ENCODE measurements around the gene TEAD1.

Gene TEAD1

GRCh38 chr11:12918667-12919066, 244.4 kb downstream of the TEAD1 start:
- no peak overlapping the region for H3K4me3 ChIP-seq (ENCODE audit: low read depth, low read length)
- no peak for TF ChIP-seq CTCF (IDR thresholded peaks at IDR 0.05; ENCODE audit: borderline replicate concordance, insufficient read depth, low read depth, low read length)

- H3K4me3 ChIP-seq (ENCODE audit: low read depth, low read length): no peak overlapping the region
- no peak for TF ChIP-seq CTCF (IDR thresholded peaks at IDR 0.05; ENCODE audit: borderline replicate concordance, insufficient read depth, low read depth, low read length)
Measured at GRCh38 chr11:12922418-12922817, 248.2 kb downstream of the TEAD1 start.

- no peak for TF ChIP-seq CTCF (IDR thresholded peaks at IDR 0.05; ENCODE audit: borderline replicate concordance, insufficient read depth, low read depth, low read length)
- no peak overlapping the region for H3K4me3 ChIP-seq (ENCODE audit: low read depth, low read length)
Measured at GRCh38 chr11:12922980-12923507, 248.8 kb downstream of the TEAD1 start.

DNA sequence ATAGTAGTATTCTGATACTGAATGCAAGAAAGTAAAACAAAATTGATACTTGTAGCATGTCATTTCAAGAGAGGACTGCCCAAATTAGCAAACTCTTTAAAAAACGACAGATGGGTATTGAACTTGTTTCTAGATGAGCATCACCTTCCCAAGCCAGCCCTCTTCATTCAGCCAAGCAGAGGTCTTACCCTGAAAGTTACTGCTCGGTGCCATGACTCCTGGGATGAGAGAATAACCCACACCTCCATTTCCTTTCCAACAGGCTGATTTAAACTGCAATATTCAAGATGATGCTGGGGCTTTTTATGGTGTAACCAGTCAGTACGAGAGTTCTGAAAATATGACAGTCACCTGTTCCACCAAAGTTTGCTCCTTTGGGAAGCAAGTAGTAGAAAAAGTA, 250.4 kb downstream of the TEAD1 start:
- no peak overlapping the region for H3K4me3 ChIP-seq (ENCODE audit: low read depth, low read length)
- TF ChIP-seq CTCF (IDR thresholded peaks at IDR 0.05; ENCODE audit: borderline replicate concordance, insufficient read depth, low read depth, low read length): no peak

- no peak overlapping the region for H3K4me3 ChIP-seq (ENCODE audit: low read depth, low read length)
- TF ChIP-seq CTCF (IDR thresholded peaks at IDR 0.05; ENCODE audit: borderline replicate concordance, insufficient read depth, low read depth, low read length): no peak
Measured at GRCh38 chr11:12925520-12925919, 251.3 kb downstream of the TEAD1 start.

DNA sequence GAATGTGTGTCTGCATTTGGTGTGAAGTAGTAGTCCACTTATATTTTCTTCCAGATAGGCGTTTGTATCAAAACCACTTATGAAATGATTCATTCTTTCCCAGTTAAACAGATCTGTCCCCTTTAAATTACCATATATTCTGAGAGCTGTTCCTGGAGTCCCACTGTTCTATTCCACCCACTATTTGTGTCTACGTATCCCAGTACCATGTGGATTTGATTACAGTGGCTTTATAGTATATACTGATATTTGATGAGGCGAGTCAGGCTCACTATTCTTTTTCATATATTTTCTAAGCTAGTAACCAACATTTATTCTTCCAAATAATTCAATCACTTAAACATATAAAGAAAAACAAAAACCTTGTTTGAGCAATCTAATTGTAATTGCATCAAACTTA, 253.0 kb downstream of the TEAD1 start:
- no peak for TF ChIP-seq CTCF (IDR thresholded peaks at IDR 0.05; ENCODE audit: borderline replicate concordance, insufficient read depth, low read depth, low read length)
- H3K4me3 ChIP-seq (ENCODE audit: low read depth, low read length): no peak overlapping the region

GRCh38 chr11:12927886-12928285, 253.7 kb downstream of the TEAD1 start:
- H3K4me3 ChIP-seq (ENCODE audit: low read depth, low read length): no peak overlapping the region
- no peak for TF ChIP-seq CTCF (IDR thresholded peaks at IDR 0.05; ENCODE audit: borderline replicate concordance, insufficient read depth, low read depth, low read length)

Measured in GM12875 (cell line).